ENCODE results near the gene OPALIN. TPM values are rescaled to one million over a fixed set of nuclear protein-coding genes. Genes with fewer than 3 reads are reported as not detected.

The OPALIN gene
- total RNA-seq, 1 donor, result not detected

- H4K20me1 ChIP-seq (ENCODE audit: insufficient read depth, low read length), result no peaks in the 10 kb centered on the region
- H3K9me3 ChIP-seq (ENCODE audit: low read depth, low read length), result no peaks in the 10 kb centered on the region
Measured at GRCh38 chr10:96297486-96297885, 61.3 kb downstream of the OPALIN start.

GRCh38 chr10:96295475-96295874 is 63.3 kb downstream of the OPALIN start:
- H3K9me3 ChIP-seq (ENCODE audit: low read depth, low read length), result no peaks in the 10 kb centered on the region
- H3K79me2 ChIP-seq (ENCODE audit: insufficient read depth, low read length), result no peaks in the 10 kb centered on the region
- no peak overlapping the region for H3K4me3 ChIP-seq (ENCODE audit: insufficient read depth, low read length)
- no peaks in the 10 kb centered on the region for H3K4me1 ChIP-seq (ENCODE audit: insufficient read depth, low read length)
- H3K27me3 ChIP-seq (ENCODE audit: insufficient read depth, low read length), result no peaks in the 10 kb centered on the region
- H3K36me3 ChIP-seq (ENCODE audit: insufficient read depth, low read length), result no peaks in the 10 kb centered on the region
- H4K20me1 ChIP-seq (ENCODE audit: insufficient read depth, low read length), result no peaks in the 10 kb centered on the region
- H2AFZ ChIP-seq (ENCODE audit: low read length), result no peak overlapping the region
- no peak overlapping the region for H3K4me2 ChIP-seq (ENCODE audit: insufficient read depth, low read length)
- no peak for DNase-seq (ENCODE audit: insufficient read length, low spot score, missing footprints)
- H3K27ac ChIP-seq (ENCODE audit: low read depth, low read length), result no peak overlapping the region
- no peak for TF ChIP-seq CTCF (IDR thresholded peaks at IDR 0.05; ENCODE audit: extremely low read depth, low read depth, low read length)

More at GRCh38 chr10:96297486-96297885, 61.3 kb downstream of the OPALIN start:
- Histone ChIP-seq H3K27me3 (ENCODE audit: insufficient read depth, low read length) (peaks cover 2% of the 10 kb centered on the region), H3K4me2 (ENCODE audit: insufficient read depth, low read length) (no peak overlapping the region), H2AFZ (ENCODE audit: low read length) (no peak overlapping the region), H3K27ac (ENCODE audit: low read depth, low read length) (no peak overlapping the region), H3K79me2 (ENCODE audit: insufficient read depth, low read length) (no peaks in the 10 kb centered on the region), H3K4me1 (ENCODE audit: insufficient read depth, low read length) (no peaks in the 10 kb centered on the region), H3K36me3 (ENCODE audit: insufficient read depth, low read length) (no peaks in the 10 kb centered on the region), H3K4me3 (ENCODE audit: insufficient read depth, low read length) (no peak overlapping the region)
- no peak for DNase-seq (ENCODE audit: insufficient read length, low spot score, missing footprints)
- TF ChIP-seq CTCF (IDR thresholded peaks at IDR 0.05; ENCODE audit: extremely low read depth, low read depth, low read length), result no peak

Other genes starting within 250 kb of the OPALIN start
- 13.4 and 15.6 TPM in 2 replicates for gene ZNF518A, start 228.7 kb downstream of the OPALIN start, total RNA-seq
- gene BLNK, start 87.4 kb downstream of the OPALIN start, total RNA-seq, result under 0.01 and 0.36 TPM in 2 replicates
- gene DNTT, start 54.6 kb downstream of the OPALIN start, total RNA-seq, result not detected in 2 replicates
- under 0.01 and 0.36 TPM in 2 replicates for gene TLL2, start 154.9 kb upstream of the OPALIN start, total RNA-seq
- gene TM9SF3, start 228.0 kb upstream of the OPALIN start, total RNA-seq, result 118 and 124 TPM in 2 replicates